H9 (cell line): ENCODE measurements around the gene PEX14. TPM values are rescaled to one million over a fixed set of nuclear protein-coding genes. Genes with fewer than 3 reads are reported as not detected.

ENCODE experiments used
- DNase-seq: peaks from one replicate; pipeline ENCODE4 v3.0.0-alpha.2; 2017
- H2AFZ ChIP-seq: one replicate; pipeline ENCODE4 v1.6.1; 2013; ENCODE audit warnings: mild to moderate bottlenecking, low read length, control low read depth, moderate library complexity
- H2AK5ac ChIP-seq: 2 replicates; pipeline ENCODE4 v1.6.1; 2013; ENCODE audit warnings: low read length, control low read depth, mixed read lengths; ENCODE audit not compliant: insufficient read length
- H2BK120ac ChIP-seq: one replicate; pipeline ENCODE4 v1.6.1; 2013; ENCODE audit warnings: low read depth, mild to moderate bottlenecking, low read length, control low read depth, inconsistent platforms; ENCODE audit not compliant: poor library complexity, severe bottlenecking
- H2BK12ac ChIP-seq: 2 replicates; pipeline ENCODE4 v1.6.1; 2013; ENCODE audit warnings: low read length, control low read depth, mixed read lengths, low read depth; ENCODE audit not compliant: insufficient read length
- H2BK15ac ChIP-seq: 2 replicates; pipeline ENCODE4 v1.6.1; 2013; ENCODE audit warnings: low read depth, low read length, control low read depth
- H2BK20ac ChIP-seq: one replicate; pipeline ENCODE4 v1.6.1; 2013; ENCODE audit warnings: low read depth, mild to moderate bottlenecking, low read length, control low read depth, inconsistent platforms; ENCODE audit not compliant: poor library complexity, severe bottlenecking
- H2BK5ac ChIP-seq: 2 replicates; pipeline ENCODE4 v1.6.1; 2013; ENCODE audit warnings: low read length, control low read depth, mixed read lengths; ENCODE audit not compliant: insufficient read length
- H3K14ac ChIP-seq: 2 replicates; pipeline ENCODE4 v1.6.1; 2013; ENCODE audit warnings: low read length, control low read depth; ENCODE audit not compliant: insufficient read depth
- H3K18ac ChIP-seq: 2 replicates; pipeline ENCODE4 v1.6.1; 2013; ENCODE audit warnings: low read depth, mild to moderate bottlenecking, mixed read lengths, low read length, control low read depth; ENCODE audit not compliant: insufficient read length
- H3K23ac ChIP-seq: 2 replicates; pipeline ENCODE4 v1.6.1; 2013; ENCODE audit warnings: low read length, control low read depth, mixed read lengths, low read depth; ENCODE audit not compliant: insufficient read length
- H3K23me2 ChIP-seq: 2 replicates; pipeline ENCODE4 v1.6.1; 2013; ENCODE audit warnings: low read depth, mild to moderate bottlenecking, mixed read lengths, low read length, control low read depth; ENCODE audit not compliant: insufficient read length, poor library complexity, severe bottlenecking
- H3K27ac ChIP-seq: 2 replicates; pipeline ENCODE4 v1.5.1; 2013; ENCODE audit warnings: low read length, control low read depth, mixed read lengths, low read depth; ENCODE audit not compliant: insufficient read length
- H3K27me3 ChIP-seq: 2 replicates; pipeline ENCODE4 v1.6.1; 2013; ENCODE audit warnings: low read length, control low read depth, inconsistent platforms; ENCODE audit not compliant: insufficient read depth
- H3K4ac ChIP-seq: 2 replicates; pipeline ENCODE4 v1.6.1; 2013; ENCODE audit warnings: low read depth, mild to moderate bottlenecking, control low read depth, inconsistent platforms, low read length, moderate library complexity
- H3K4me1 ChIP-seq: 2 replicates; pipeline ENCODE4 v1.6.1; 2013; ENCODE audit warnings: low read length, control low read depth, inconsistent platforms; ENCODE audit not compliant: insufficient read depth
- H3K4me2 ChIP-seq: 2 replicates; pipeline ENCODE4 v1.6.1; 2013; ENCODE audit warnings: low read length, control low read depth, mixed read lengths; ENCODE audit not compliant: insufficient read length, insufficient read depth
- H3K56ac ChIP-seq: 2 replicates; pipeline ENCODE4 v1.6.1; 2013; ENCODE audit warnings: low read depth, mild to moderate bottlenecking, mixed read lengths, low read length, control low read depth; ENCODE audit not compliant: insufficient read length
- H3K79me1 ChIP-seq: 2 replicates; pipeline ENCODE4 v1.6.1; 2013; ENCODE audit warnings: low read depth, mild to moderate bottlenecking, moderate library complexity, low read length, control low read depth, inconsistent platforms; ENCODE audit not compliant: insufficient read depth, poor library complexity, severe bottlenecking
- H3K79me2 ChIP-seq: 2 replicates; pipeline ENCODE4 v1.6.1; 2013; ENCODE audit warnings: low read length, control low read depth, inconsistent platforms; ENCODE audit not compliant: insufficient read depth
- H3K9ac ChIP-seq: 2 replicates; pipeline ENCODE4 v1.6.1; 2013; ENCODE audit warnings: low read length, control low read depth, mixed read lengths; ENCODE audit not compliant: insufficient read length; ENCODE audit errors: extremely low read depth
- H3K9me3 ChIP-seq: one replicate; pipeline ENCODE4 v1.6.1; 2013; ENCODE audit warnings: low read depth, low read length, inconsistent platforms; ENCODE audit not compliant: control insufficient read depth
- H3T11ph ChIP-seq: one replicate; pipeline ENCODE4 v1.6.1; 2013; ENCODE audit warnings: mild to moderate bottlenecking, low read length, control low read depth, inconsistent platforms
- H4K20me1 ChIP-seq: one replicate; pipeline ENCODE4 v1.6.1; 2013; ENCODE audit not compliant: control insufficient read depth, insufficient read length, insufficient read depth
- H4K5ac ChIP-seq: 2 replicates; pipeline ENCODE4 v1.6.1; 2013; ENCODE audit warnings: low read depth, mild to moderate bottlenecking, mixed read lengths, low read length, control low read depth; ENCODE audit not compliant: insufficient read length
- H4K8ac ChIP-seq: replicated peaks from 2 replicates; pipeline ENCODE4 v1.6.1; 2013; ENCODE audit warnings: low read length, control low read depth, mixed read lengths, low read depth; ENCODE audit not compliant: insufficient read length
- H4K91ac ChIP-seq: 2 replicates; pipeline ENCODE4 v1.6.1; 2013; ENCODE audit warnings: low read depth, mild to moderate bottlenecking, moderate library complexity, mixed read lengths, low read length, control low read depth; ENCODE audit not compliant: insufficient read length
- H3K27ac Mint-ChIP-seq, 3 experiments: 2 replicates in 2 of 3; 3 replicates in 1 of 3; pipeline ENCODE4 v1.8.0; 2020 to 2021; ENCODE audit warnings: mixed read lengths in 3 of 3, mild to moderate bottlenecking in 1 of 3, moderate library complexity in 1 of 3
- H3K27me3 Mint-ChIP-seq: 2 replicates; pipeline ENCODE4 v1.8.0; 2021; ENCODE audit warnings: low read depth, mild to moderate bottlenecking, moderate library complexity, mixed read lengths
- H3K36me3 Mint-ChIP-seq, 3 experiments: 2 replicates in 2 of 3; 3 replicates in 1 of 3; pipeline ENCODE4 v1.8.0; 2020 to 2021; ENCODE audit warnings: low read depth in 3 of 3, mixed read lengths in 3 of 3; ENCODE audit not compliant: insufficient read depth in 1 of 3
- H3K4me1 Mint-ChIP-seq, 2 experiments: 2 replicates each; pipeline ENCODE4 v1.8.0; 2020; ENCODE audit warnings: mixed read lengths in 2 of 2
- H3K4me3 Mint-ChIP-seq, 2 experiments: 2 replicates in 1 of 2; 3 replicates in 1 of 2; pipeline ENCODE4 v1.8.0; 2020 to 2021; ENCODE audit warnings: mild to moderate bottlenecking in 2 of 2, mixed read lengths in 2 of 2, moderate library complexity in 1 of 2
- H3K9me3 Mint-ChIP-seq, 2 experiments: 2 replicates in 1 of 2; 3 replicates in 1 of 2; pipeline ENCODE4 v1.8.0; 2020; ENCODE audit warnings: mild to moderate bottlenecking in 2 of 2, mixed read lengths in 2 of 2, moderate library complexity in 1 of 2
- WGBS: extraction: QIAGEN DNeasy Blood & Tissue Kit; methylation state at CpG from one replicate; pipeline ENCODE4 v1.1.7; 2013; ENCODE audit warnings: missing lambda C conversion rate, low lambda C conversion rate, mixed read lengths; ENCODE audit not compliant: insufficient read length; ENCODE audit errors: extremely low coverage; 5-methylcytosine and 5-hydroxymethylcytosine counted together
- total RNA-seq: library from RNA; stranded (reverse); gene quantifications from 2 replicates; pipeline ENCODE4 v1.2.1, GENCODE V29; 2021
- TF ChIP-seq, protein P1 (sequence below): fragments of 200-600 bp; sonication (generic); conservative IDR thresholded peaks from 3 replicates; pipeline ENCODE4 v1.8.0; 2021; ENCODE audit warnings: antibody characterized with exemption, mild to moderate bottlenecking

Gene PEX14
- total RNA-seq, 1 experiment from 2014 or later, result 23.9 TPM

DNA sequence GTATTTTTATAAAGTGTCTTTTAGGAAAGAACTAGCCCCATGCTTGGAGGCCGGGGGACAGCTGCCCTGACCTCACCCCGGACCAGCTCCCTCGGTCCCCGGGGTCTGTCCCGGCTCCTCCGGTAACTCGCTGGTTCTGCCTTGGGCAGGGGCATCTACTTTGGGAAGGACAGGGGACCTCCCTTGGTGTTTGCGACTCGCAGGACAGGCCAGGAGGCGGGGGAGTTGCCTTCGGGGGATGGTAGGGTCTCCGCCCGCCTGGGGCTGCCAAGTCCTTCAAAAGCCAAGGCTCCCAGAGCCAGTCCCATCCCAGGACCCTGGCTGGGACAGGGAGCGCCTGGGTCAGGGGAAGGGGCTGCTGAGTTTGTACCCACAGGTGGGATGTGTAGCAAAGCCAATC lies 157.9 kb downstream of the PEX14 start:
- Histone ChIP-seq H3K18ac (no peak overlapping the region), H3K4me1 (no peaks in the 10 kb centered on the region; the same call in 1 of the 2 replicates), H3K9me3 (no peaks in the 10 kb centered on the region), H3K79me1 (no peaks in the 10 kb centered on the region), H4K91ac (no peak overlapping the region), H3K4ac (no peak overlapping the region), H3K79me2 (no peaks in the 10 kb centered on the region), H2BK5ac (no peak overlapping the region), H4K8ac (no peak overlapping the region), H3K14ac (no peak overlapping the region), H2AK5ac (no peak overlapping the region), H2BK120ac (no peak overlapping the region), H2BK15ac (no peak overlapping the region), H3K27ac (no peak overlapping the region), H3K23me2 (no peaks in the 10 kb centered on the region), H3K4me2 (no peak overlapping the region), H4K20me1 (no peaks in the 10 kb centered on the region), H3T11ph (no peak overlapping the region), H2BK12ac (no peak overlapping the region), H3K9ac (no peak overlapping the region), H3K23ac (no peak overlapping the region), H2AFZ (no peak overlapping the region), H3K27me3 (no peaks in the 10 kb centered on the region), H3K56ac (no peak overlapping the region), H4K5ac (no peak overlapping the region), H2BK20ac (no peak overlapping the region)
- WGBS, result no CpG with 5 or more reads among the region's 14 CpGs
- peaks cover 24 to 42% of the 10 kb centered on the region in 2 experiments for H3K4me1 Mint-ChIP-seq
- DNase-seq, result no peak
- peaks cover 5% of the 10 kb centered on the region for H3K27me3 Mint-ChIP-seq
- H3K9me3 Mint-ChIP-seq, result no peaks in the 10 kb centered on the region
- TF ChIP-seq, protein P1, sequence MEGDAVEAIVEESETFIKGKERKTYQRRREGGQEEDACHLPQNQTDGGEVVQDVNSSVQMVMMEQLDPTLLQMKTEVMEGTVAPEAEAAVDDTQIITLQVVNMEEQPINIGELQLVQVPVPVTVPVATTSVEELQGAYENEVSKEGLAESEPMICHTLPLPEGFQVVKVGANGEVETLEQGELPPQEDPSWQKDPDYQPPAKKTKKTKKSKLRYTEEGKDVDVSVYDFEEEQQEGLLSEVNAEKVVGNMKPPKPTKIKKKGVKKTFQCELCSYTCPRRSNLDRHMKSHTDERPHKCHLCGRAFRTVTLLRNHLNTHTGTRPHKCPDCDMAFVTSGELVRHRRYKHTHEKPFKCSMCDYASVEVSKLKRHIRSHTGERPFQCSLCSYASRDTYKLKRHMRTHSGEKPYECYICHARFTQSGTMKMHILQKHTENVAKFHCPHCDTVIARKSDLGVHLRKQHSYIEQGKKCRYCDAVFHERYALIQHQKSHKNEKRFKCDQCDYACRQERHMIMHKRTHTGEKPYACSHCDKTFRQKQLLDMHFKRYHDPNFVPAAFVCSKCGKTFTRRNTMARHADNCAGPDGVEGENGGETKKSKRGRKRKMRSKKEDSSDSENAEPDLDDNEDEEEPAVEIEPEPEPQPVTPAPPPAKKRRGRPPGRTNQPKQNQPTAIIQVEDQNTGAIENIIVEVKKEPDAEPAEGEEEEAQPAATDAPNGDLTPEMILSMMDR, result no peak
- H3K4me3 Mint-ChIP-seq, result no peak overlapping the region
- H3K27ac Mint-ChIP-seq, result no peak overlapping the region
- H3K36me3 Mint-ChIP-seq, result peaks cover 3 to 6% (median 5%) of the 10 kb centered on the region in 3 experiments; a peak in 3 of 7 replicates
